GM19193 (cell line): ENCODE data around the gene CHST9.

Source experiments
- POLR2A ChIP-seq: IDR thresholded peaks from 4 replicates; pipeline ENCODE4 v1.6.1; 2011; ENCODE audit not compliant: insufficient read depth, insufficient read length; ENCODE audit errors: extremely low read depth

Gene CHST9

DNA sequence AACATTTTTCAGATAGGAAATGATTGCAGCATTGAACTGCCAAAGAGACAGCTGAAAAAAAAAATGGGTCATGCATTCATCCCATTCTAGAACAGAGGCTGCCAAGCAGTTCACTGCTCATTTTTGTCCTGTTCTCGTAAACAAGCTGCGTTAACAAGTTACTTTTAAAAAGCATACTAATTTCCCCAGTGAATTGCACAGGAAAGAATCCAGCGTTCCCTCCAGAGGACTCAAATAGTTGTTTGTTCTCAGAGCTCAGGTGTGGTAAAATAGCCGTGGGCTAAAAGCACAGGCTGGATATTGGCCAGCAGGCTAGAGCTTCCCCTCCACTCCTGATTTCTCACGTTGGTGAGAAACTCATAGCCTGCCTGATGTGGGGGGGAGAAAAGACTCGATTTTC, 243.5 kb downstream of the CHST9 start:
- TF ChIP-seq POLR2A = no peak

DNA sequence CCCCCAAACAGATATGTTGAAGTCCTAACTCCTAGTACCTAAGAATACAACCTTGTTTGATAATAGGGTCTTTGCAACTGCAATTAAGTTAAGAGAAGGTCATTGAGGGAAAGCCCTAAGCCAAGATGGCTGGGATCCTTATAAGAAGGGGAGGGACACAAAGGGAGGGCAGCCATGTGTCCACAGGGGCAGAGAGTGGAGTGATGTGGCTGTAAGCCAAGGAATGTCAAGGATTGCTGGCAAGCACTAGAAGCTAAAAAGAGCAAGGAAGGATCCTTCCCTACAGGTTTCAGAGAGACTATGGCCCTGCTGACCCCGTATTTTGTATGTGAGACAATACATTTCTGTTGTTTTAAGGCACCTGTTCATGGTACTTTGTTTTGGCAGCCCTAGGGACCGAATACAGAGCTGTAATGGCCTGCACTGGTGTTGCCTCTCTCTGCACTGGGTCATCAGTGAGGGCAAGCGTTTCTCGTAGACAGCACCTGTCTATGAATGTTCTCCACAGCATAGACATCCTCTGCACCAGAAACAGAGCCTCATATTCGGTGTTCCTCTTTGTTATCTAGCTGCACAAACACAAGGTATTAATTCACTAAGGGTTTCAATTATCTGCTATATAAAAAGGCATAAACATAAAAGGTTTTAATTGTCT, 244.2 kb downstream of the CHST9 start:
- TF ChIP-seq POLR2A = no peak

- no peak for TF ChIP-seq POLR2A
These were observed 253.4 kb downstream of the CHST9 start for GRCh38 chr18:26931659-26932058.

DNA sequence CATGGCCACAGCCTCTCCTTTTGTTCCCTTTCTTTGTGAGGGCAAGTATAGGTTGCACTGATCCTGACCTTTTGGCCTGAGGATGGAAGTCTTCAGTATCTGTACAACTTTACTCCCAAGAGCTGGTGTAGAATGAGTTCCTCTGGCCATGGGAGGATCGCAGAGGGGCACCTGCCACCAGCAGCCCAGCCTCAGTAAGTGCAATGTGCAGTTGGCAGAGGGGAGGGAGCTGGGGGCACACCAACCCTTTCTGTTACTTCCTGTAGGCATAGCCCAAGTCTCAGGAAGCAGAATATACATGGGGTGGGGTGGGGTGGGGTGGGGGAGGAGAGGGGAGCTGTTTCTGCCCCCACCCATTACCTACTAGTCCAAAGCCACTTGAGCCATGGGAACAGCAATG, 254.5 kb downstream of the CHST9 start:
- TF ChIP-seq POLR2A = no peak

GRCh38 chr18:26928670-26929313, 256.3 kb downstream of the CHST9 start:
- no peak for TF ChIP-seq POLR2A

DNA sequence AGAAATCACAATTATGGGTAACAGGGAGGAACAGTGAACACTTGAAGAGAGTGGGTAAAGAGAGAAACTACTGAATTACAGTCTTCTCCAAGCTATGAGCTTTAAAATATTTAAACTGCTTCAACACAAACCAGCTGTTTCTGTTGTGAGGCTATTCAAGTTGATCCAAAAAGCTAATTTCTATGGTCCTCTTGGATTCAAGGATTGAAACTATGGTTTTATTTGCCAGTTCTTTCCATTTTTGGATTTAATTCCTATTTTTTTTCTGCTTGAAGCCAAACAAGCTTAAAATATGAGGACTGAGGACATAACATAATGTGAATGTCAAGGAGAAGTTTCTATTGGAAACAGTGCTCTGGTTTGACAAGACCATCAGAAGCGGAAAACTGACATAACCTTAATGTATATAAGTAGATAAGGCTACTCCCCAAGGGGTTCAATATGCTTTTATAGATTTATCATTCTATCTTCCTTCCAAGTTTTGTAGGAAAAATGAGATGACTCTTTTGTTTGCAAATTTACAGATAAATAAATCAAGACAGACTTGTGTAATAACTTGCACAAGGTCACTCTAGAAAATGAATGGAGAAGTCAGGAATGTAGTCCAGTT, 258.9 kb downstream of the CHST9 start:
- no peak for TF ChIP-seq POLR2A

- TF ChIP-seq POLR2A = no peak
These were observed 259.8 kb downstream of the CHST9 start for GRCh38 chr18:26925313-26925712.

DNA sequence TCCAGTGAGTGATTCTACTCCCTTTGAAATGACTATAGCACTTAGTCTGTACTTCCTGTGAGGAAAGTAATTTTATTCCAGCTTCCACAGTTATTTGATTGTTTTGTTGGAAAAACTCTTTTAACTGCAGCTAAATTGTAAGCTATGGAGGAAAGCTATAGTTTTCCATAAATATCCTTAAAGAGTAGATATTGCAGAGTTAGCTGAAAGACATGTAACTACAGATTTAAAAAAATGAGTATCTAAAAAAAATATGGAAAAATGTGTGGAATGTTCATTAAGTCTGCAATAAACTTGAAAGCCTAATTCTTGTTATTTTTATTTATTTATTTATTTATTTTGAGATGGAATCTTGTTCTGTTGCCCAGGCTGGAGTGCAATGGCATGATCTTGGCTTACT, 262.8 kb downstream of the CHST9 start:
- no peak for TF ChIP-seq POLR2A

DNA sequence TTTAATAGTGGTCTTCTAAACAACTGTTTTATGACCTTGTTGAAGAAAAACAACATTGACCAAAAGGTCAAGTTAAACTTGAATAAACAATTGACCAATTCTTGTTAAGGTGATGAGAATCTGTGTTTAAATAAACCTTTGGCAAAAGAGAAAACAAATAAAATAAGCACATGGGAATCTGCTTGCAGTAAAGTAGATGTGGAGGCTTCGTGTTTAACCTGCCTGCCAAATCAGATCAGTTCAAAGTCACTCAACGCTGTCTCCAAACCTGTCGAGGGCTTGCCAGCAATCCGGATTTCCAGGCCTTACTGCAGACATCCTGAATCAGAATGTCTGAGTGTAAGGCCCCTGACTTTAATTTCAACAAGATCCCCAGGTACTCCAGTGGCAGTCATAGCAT, 264.5 kb downstream of the CHST9 start:
- TF ChIP-seq POLR2A = no peak

- no peak for TF ChIP-seq POLR2A
These were observed 265.5 kb downstream of the CHST9 start for GRCh38 chr18:26919627-26920026.

- TF ChIP-seq POLR2A = no peak
These were observed 265.9 kb downstream of the CHST9 start for GRCh38 chr18:26919201-26919600.

- no peak for TF ChIP-seq POLR2A
These were observed 273.3 kb downstream of the CHST9 start for GRCh38 chr18:26911840-26912239.

GRCh38 chr18:26909599-26910290, 275.4 kb downstream of the CHST9 start:
- TF ChIP-seq POLR2A = no peak

DNA sequence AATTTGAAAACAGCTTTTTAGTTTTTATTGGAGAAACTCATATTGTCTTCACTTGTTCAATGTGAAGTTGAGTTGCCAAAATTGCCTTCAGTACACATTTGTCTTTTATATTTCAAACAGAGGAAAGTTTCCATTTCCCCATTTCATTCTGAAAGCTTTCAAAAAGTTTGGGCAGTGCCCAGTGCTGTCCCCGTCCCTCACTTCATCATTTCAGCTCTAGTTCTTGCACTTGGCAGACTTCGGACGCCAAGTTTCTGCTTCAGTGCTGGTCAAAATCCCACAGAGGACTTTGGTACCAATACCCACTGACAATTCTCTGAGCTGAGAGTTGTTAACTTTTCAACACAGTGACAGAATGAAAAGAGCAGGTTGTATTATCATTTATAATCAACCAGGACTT, 276.2 kb downstream of the CHST9 start:
- no peak for TF ChIP-seq POLR2A

DNA sequence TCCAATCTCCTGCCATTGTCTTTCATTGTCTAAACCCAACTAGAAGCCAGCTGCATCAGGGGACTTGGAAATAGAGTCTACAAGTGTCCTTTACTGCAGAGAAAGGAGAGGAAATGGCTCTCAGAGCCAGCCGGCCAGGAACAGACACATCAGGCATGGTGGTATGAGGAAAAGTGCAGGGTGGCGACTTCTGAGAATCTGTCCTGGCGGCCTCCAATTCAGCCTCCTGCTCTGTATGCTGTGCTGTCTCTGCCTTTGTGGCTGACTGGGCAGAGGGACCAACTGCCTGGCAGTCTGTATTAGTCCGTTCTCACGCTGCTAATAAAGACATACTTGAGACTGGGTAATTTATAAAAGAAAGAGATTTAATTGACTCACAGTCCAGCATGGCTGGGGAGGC, 282.8 kb downstream of the CHST9 start:
- TF ChIP-seq POLR2A = no peak

DNA sequence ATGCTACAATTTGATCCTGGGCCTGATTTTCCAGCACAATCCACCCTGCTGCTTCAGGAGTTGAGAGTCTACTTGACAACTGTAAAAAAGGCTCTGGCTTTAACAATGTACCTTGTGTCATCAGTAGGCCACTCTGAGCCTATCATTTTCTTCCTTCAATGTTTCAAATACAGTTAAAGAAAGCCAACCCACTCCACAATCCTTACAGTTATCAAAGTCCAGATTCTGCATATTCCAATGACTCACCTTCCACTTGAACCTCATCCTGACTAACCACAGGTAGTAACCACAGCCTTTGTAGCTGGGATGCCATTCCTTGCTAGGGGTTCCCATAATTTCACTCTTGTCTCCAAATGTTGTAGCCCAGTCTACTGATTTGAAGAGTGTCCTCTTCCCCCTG, 284.1 kb downstream of the CHST9 start:
- TF ChIP-seq POLR2A = no peak
